NCI-H2107 treated with DMSO at 0.1 percent for 48 hours (cell line): ENCODE data around the gene NPAS2.
A peak's percentile ranks its signal among the peaks of the same experiment; 100 is the strongest.

Experiments used
- DNase-seq: peaks from one replicate; lab custom pipeline; 2025; ENCODE audit not compliant: unreplicated experiment; lab: John Stamatoyannopoulos, UW

Gene NPAS2

DNA sequence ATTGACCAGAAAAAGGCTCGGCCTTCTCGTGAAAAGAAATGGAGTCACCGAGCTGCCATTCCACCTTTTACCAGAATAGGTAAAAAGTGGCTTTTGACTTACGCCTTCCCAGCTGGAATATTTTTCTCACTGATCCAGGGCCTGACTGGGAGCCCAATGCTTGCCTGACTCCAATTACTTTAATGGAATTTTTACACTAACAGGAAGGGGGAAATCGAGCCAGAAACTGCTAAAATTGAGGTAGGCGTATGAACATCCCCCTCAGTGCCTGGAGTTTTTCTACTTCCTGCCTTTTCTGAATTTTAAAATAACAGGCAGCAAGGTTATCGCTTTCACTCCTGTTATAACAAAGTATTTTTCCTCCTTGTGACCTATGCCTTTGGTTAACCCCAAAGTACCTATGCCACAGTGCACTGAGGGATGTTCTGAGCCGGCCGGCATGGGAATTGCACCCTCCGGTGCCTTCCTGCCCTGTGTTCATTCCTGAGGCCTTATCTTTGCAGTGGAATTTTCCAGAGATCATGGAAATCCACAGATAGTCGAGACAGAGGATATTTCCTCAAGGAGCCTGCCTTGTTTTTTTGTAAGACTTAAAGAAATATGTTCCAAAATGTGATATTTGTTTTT, 163.9 kb downstream of the NPAS2 start:
- DNase-seq = no peak

DNA sequence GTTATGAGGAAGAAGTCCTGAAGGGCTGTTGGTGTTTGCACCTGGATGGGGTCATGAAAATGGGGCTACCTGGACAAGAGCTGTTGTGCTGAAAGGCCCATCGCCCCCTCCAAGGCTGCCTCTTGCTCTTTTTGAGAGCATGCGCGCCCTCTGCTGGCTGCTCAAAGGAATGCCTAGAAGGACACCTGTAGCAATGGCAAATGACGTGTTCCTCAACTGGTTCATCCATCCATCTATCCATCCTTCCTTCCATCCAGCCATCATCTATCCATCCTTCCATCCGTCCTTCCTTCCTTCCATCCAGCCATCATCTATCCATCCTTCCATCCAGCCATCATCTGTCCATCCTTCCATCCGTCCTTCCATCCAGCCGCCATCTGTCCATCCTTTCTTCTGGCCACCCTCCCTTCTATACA, 165.0 kb downstream of the NPAS2 start:
- DNase-seq = no peak

DNA sequence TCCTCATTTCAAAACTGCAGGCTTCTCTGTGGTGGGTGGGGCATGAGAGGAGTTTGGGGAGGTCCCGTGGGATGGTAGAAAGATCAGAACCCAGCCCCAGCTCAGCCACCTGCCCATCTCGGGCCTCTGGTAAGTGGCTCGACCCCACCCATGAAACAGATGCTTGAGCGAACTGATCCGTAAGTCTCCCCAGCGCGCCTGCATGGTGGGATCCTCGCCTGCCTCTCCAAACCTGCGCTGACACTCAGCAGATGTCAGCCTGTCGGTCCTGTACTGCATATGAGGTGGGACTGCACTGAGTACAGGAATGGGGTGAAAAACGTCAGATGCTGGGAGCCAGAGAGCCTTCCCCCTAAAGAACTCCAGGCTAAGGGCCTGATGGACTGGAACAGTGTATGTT, 166.2 kb downstream of the NPAS2 start:
- no peak for DNase-seq

DNA sequence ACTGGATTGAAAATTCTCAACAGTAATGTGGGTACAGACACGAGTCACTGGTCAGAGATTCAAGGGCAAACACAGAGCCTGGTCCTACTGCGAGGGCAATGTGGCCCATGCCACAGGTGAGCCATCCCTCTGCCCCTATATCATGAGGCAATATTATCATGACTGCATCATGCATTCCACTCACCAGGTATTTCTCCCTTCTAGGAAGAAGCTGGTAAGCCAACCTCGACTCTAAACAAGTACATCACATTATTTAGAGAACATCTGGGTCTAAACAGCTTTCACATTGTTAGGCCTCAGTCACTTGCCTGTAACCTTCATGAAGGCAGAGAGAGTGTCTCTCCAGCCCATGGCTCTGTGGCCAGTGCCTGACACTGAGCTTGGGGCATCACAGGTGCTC, 167.6 kb downstream of the NPAS2 start:
- DNase-seq = no peak

DNA sequence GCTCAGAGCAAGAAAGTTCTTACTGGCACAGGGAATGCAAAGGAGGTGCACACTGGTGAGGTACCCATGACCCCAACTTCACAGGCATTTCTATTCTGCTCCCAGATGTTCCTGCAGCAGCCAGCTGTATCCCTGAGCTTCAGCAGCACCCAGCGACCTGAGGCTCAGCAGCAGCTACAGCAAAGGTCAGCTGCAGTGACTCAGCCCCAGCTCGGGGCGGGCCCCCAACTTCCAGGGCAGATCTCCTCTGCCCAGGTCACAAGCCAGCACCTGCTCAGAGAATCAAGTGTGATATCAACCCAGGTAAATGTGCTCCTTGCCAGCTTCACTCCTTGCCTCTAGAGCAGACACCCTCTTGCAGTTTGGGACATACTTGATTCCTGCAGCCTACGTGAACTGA, 168.0 kb downstream of the NPAS2 start:
- DNase-seq = no peak

DNA sequence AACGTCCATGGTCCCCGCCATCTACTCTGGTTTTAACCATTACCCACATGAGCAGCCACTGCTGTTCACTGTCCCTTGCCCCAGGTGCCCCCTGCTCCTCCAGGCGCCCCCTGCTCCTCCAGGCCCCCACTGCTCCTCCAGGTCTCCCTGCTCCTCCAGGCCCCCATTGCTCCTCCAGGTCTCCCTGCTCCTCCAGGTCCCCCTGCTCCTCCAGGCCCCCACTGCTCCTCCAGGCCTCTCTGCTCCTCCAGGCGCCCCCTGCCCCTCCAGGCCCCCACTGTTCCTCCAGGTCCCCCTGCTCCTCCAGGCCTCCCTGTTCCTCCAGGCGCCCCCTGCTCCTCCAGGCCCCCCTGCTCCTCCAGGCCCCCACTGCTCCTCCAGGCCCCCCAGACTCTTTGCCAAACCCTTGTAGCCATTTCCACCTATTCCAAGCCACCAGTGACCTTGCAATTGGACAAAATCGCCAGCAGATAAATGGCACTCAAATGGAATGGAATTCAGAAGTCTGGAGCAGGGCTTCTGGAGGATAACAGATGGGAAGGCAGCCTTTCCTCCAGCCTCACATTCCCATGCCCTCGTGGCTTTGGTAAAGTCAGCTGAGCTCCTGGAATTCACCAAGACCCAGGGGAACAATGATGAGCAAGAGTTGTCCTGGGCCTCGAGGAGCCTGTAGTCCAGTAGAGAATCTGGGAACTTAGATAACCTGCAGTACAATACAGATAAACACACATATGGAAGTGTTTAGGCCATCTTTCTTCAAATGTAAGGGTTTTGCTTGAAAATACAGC, 168.9 kb downstream of the NPAS2 start:
- DNase-seq = no peak

DNA sequence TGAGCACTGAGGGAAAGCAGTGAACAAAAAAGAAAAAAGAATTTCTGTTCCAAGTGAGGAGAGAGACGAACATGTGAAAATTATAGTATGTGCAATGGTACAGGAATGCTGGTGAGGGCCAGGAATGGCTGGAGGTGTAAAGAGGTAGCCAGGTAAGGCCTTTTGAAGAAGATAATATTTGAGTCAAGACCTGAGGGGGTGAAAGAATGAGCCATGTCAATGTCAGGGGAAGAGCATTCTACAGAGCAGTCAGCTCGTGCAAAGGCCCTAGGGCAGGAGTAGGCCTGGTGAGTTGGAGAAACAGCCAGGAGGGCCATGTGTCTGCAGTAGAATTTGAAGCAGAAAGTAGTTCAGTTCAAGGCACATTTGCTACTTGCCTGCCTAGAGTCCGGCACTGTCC, 169.7 kb downstream of the NPAS2 start:
- DNase-seq = no peak

DNA sequence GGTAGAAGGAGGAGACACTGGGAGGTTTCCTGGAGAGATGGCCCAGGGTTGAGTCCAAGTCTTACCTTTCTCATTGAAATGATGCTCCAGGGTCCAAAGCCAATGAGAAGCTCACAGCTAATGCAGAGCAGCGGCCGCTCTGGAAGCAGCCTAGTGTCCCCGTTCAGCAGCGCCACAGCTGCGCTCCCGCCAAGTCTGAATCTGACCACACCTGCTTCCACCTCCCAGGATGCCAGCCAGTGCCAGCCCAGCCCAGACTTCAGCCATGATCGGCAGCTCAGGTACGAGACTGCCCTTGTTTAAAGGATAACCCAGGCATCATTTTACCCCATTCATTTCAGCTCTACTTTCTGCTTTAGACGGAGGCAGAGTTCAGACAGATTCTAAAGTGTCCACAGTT, 170.2 kb downstream of the NPAS2 start:
- no peak for DNase-seq

DNA sequence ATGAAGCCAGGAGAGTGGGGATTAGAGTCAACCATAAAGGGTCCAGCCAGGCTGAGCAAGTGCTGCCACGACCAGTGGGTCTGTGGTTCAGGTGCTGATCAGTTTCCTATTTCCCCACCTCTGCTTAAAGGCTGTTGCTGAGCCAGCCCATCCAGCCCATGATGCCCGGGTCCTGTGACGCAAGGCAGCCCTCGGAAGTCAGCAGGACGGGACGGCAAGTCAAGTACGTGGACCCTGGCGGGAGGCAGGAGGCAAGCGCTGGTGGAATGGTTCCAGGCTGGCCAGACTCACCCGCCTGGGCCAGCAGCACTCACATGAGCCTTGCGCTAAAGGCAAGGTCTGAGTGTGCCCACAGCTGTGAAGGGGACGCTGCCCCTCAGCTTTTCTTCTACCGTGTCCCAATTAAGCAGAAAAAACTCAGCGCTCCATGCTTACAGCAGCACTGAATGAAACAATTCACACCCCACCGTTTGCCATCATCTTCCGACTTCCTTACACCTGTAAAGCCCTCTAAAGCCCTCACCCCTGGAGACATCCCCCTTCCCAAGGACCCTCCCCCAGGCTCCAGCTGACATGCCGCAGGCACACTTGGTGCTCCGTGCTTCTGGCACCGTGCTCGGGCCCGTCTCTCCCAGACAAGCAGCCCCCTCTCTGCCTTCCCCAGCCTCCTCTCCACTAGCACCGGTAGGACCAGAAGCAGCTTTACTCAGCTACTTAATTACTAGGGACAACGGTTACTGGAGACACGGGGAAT, 170.9 kb downstream of the NPAS2 start:
- no peak for DNase-seq

DNA sequence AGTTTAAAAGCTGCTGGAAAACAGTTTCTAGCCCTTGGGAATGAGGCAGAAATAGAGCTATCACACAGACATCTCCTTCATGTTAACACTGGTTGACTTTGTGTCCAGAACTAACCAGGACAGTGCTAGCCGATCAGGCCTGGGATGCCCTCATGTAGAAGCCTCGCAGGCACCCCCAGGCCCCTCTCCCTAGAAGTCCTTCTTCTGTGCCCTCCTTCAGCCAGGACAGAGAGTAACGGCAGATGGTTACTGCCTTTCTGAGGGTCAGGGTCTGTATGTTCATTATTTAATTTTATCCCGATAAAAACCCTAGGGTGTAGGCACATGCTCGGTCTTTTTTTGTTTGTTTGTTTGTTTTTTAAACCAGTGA, 171.4 kb downstream of the NPAS2 start:
- no peak for DNase-seq

DNA sequence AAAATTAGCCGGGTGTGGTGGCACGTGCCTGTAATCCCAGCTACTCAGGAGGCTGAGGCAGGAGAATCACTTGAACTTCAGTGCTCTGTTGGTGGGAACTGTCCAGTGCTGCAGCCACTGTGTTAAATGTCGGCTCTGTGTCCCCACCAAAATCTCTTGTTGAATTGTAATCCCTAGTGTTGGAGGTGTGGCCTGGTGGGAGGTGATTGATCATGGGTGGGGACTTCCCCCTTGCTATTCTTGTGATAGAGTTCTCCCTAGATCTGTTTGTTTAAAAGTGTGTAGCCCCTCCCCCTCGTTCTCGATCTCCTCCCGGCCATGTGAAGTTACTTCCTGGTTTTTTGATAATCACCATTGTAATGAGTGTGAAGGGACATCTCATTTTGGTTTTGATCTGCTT, 172.3 kb downstream of the NPAS2 start:
- no peak for DNase-seq

DNA sequence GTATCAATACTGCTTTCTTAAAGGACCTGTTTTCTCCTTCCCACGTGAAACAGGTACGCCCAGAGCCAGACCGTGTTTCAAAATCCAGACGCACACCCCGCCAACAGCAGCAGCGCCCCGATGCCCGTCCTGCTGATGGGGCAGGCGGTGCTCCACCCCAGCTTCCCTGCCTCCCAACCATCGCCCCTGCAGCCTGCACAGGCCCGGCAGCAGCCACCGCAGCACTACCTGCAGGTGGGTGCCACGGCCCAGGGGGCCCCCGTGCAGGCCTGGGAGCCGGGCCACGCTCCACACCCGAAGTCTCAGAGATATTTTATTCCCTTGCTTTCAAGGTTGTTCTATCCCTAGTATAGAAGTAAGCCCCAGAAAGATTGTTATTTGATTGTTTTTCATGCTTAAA, 173.4 kb downstream of the NPAS2 start:
- no peak for DNase-seq

DNA sequence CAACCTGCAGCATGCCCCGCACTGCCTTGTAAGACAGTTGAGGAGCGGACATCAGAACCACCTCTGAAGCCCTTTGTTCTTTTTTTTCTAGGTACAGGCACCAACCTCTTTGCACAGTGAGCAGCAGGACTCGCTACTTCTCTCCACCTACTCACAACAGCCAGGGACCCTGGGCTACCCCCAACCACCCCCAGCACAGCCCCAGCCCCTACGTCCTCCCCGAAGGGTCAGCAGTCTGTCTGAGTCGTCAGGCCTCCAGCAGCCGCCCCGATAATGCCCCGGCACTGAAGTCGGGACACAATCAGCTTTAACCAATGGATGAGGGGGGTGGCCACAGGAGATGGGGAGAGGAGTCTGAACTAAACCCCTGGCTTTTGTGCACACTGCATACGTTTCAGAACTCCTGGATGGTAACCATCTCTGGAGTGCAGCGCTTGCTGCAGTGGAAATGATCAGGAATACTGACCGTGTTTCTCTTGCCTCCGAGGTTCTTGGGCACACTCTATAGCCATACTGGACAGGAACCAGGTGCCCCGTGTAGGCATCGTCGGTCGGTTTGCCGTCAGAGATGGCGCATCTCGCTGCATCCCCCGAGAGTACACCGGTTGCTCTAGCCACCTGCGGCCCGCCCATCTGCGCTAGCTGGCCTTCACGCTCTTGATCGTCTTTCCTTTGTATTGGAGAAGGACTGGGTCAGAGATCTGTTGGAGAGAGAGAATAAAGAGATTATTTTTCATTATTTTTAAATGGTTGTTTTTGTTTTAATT, 175.6 kb downstream of the NPAS2 start:
- DNase-seq = no peak

DNA sequence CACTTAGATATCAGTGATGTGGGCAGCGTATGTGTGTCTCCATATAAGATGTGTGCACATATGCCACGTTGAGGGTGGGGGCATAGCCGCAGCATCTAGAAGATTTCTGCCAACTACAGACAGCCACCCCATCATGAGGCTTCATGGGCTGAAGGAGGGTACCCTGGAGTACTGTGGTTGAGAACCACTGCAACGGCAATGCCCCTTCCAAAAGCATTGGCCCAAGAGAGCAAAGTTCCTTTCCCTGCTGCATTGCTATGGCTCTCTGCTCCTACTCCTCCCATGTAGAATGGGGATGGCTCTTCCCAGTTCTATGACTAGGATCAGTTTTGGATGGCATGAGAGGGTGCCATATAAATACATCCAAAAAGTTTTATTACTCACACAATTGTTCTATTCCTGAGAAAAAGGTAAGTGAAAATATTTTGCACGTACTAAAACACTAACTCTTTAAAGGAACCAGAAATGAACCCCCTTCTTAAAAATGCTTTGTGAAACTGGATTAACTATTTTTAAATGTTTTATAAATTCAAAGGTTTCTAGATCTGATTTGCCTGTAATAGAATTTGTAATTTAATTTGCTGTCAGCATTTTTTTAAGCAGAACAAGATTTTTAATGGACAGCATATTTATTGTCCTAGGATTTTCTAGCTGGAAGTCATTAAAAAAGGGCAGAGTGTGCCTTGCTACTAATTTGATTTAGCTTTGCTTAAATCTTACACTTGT, 177.7 kb downstream of the NPAS2 start:
- no peak for DNase-seq

DNA sequence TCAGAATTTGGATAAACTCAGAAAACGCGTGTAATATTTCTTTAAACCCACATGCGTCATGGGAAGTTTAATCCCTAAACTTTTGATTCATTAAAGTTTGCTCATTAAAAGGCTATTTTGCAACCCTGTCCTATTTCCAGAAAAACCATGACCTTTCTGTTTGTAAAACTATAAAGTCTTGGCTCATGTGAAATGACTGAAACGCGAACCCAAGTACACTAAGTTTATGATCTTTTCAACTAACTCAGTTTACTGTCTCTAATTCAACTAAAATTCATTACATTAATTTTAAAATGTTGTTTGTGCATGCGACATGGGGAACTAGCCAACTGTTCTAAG, 178.3 kb downstream of the NPAS2 start:
- no peak for DNase-seq

DNA sequence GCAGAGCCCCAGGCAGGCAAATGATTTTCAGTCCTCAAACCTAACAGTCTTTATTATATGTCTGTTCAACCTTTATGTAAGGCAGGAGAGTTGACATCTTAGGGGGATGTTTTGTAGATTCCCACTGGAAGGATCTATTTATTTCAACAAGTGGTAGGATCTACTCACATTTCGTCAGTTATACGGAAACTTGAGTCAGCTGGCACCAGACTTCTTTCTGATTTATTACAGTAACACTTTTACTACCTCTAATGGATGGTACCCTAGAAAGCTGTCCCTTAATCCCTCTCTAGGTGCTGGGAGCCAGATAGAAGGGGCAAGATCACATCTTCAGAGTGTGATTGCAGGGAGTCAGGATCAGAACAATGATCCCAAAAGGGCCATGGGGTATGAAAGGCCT, 180.1 kb downstream of the NPAS2 start:
- DNase-seq = no peak

DNA sequence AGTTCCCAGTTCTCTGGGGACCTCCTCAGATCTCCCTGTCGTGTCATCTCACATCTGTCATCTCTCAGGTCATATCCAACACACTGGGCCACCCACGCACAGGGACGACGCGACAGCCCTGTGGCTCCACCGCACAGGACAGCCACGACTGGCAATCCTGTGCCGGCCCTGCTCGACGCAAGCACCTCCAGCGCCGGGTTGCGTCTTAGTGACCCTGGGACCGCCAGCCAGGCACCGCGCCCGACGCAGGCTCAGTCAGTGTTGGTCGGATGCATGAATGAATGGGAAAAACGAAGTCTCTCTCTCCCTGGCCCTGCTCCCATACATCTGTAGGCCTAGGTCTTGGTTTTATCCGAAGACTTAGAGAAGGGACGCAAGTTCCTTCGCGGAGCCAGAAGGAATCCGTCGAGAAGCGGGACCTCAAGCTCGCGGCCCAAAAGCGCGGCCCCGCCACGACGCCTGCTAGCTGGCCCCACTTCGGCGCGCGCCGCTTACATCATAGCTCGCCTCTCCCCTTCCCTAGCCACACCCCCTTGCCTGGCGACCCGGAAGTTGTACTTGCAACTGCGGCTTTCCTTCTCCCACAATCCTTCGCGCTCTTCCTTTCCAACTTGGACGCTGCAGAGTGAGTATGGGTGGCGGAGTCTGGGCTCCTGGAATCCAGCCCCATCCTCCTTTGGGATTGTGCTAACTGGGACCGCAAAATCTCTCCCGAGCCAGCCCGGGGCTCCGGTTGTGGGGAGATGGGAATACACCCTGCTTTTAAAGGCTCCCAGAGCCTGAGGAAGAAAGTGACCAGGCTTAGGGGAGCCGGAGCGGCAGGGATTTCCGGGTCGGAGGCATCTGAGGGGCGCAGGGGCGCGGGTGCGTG, 182.0 kb downstream of the NPAS2 start, which contains the start of gene RPL31:
Gene RPL31 (plus strand): TSS at position 599 of the 871 bp plus-strand sequence. CDS start 413 bp downstream, outside the sequence.
- peak; percentile 88 for DNase-seq

DNA sequence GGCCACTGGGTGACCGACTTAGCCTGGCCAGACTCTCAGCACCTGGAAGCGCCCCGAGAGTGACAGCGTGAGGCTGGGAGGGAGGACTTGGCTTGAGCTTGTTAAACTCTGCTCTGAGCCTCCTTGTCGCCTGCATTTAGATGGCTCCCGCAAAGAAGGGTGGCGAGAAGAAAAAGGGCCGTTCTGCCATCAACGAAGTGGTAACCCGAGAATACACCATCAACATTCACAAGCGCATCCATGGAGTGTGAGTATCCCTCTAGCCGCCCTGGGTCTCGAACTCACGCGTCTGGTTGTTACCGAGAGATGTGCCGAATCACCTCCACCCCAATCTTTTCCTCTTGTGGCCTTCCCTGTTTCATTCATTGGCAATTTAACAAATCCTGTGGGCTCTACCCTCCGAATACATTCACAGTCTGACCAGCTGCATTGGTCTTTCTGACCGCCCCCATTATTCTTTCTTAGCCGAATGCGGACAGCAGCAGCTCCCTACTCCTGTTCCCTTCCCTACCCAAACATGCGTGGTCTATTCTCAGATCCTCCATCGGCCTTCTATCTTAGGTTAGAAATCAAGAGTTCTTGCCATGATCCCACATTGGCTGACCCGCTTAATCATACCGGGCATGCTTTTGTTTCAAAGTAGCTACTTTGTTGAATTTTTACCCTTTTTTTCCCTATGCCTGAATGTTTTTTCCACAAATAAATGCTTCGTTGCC, 182.8 kb downstream of the NPAS2 start:
- DNase-seq = no peak

DNA sequence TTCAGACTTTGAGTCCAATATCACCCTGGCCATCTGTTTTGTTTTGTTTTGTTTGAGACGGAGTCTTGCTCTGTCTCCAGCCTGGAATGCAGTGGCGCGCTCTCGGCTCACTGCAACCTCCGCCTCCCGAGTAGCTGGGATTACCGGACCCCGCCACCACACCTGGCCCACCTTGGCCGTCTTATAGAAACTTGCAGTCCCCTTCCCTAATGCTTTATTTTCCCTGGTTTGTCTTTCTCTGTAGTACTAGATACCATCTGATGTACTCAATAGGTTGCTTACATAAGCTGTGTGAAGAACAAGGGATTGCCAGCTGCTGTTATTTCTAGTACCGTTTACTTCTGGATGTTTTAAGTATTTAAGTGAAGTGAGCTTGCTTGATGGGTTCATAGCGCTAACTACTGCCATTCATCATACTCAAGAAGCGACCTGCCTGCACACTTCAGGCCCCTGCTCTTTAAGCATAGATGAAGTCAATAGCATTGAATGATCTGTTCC, 183.4 kb downstream of the NPAS2 start:
- no peak for DNase-seq
